Stimulated activated CD4-positive, alpha-beta T cell treated with anti-CD3 and anti-CD28 coated beads, Interleukin-12 subunit alpha, Interleukin-12 subunit beta, amount 100 ng/mL, for 4 hours (primary cell): ENCODE data around the gene TBC1D1.

Experiments
- DNase-seq: peaks from one replicate; pipeline ENCODE4 v3.0.0-alpha.2; 2020

Gene TBC1D1

GRCh38 chr4:37927434-37927833 lies 36.5 kb downstream of the TBC1D1 start:
- no peak for DNase-seq

- no peak for DNase-seq
Observed at GRCh38 chr4:37928426-37929416, 37.8 kb downstream of the TBC1D1 start.

- DNase-seq, result no peak
Observed at GRCh38 chr4:37934096-37934495, 43.2 kb downstream of the TBC1D1 start.

DNA sequence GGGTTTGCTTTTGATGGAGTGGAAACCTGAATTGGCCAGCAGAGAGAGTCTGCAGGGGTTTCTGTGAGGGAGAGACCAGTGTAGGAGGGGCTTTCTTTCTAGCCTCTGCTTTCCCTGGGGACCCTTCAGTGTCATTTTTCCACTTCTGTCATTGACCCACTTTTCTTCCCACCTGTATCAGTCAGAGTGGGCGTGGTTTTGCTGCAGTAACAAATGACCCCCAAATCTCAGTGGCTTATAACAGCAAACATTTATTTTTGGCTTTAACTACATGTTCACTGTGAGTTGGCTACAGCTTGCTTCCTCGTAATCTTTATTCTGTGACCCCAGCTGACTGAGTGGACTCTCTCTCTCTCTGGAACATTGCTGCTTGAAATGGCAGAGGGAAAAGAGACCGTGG lies 43.7 kb downstream of the TBC1D1 start:
- DNase-seq, result no peak

GRCh38 chr4:37935026-37935425 lies 44.1 kb downstream of the TBC1D1 start:
- no peak for DNase-seq

DNA sequence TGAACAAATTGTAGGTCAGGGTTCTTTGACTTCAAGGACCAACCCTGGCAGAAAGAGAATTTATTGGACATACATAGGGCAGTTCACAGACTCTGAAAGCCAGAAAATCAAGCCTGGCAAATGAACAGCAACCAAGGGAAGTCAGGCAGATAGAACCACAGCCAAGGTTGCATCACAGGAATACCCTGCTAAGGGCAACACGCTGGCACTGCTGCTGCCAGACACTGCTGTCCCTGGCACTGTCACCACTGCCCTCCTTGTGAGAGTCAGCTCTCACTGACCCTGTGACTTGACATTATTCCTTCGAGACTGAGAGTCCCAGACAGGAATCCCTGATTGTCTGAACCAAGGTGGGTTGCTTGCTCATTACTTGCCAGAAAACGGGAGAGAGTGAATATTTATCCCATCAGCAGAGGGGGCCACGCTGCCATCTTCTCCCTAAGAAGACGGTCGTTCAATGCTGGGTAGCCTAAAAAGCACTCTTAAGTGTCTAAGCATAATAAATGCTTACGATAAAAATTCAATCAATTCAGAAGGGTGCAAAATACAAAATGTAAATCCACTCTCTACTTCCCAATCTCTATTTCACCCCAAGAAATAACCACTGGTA lies 46.1 kb downstream of the TBC1D1 start:
- DNase-seq, result no peak

DNA sequence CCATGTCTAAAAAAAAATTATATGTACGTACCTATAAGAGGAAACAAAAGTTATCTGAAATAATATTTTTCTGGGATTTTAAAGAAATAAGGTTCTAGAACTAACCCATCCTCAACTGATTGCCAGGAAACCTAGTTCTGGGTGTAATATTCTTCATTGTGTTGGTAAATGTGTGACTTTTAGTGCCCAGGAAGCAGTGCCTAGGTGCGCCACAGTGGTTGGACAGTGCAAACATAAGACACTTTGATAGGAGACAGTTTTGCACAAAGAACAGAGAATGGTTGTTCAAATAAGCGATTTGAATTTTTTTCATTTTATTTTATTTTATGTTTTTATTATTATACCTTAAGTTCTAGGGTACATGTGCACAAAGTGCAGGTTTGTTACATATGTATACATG lies 47.3 kb downstream of the TBC1D1 start:
- DNase-seq, result no peak

- no peak for DNase-seq
Observed at GRCh38 chr4:37946503-37947179, 55.8 kb downstream of the TBC1D1 start.

DNA sequence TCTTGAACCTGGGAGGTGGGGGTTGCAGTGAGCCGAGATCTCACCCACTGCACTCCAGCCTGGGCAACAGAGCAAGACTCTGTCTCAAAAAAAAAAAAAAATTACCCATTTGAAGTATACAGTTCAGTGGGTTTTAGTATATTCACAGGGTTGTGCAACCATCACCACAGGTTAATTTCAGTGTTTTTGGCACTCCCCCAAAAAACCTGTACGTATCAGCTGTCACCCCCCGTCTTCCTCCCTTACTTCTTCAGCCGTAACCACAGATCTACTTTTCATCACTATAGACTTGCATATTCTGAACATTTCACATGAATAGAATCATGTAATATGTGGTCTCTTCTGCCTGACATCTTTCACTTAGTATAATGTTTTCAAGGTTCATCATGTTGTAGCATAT lies 57.7 kb downstream of the TBC1D1 start:
- no peak for DNase-seq

DNA sequence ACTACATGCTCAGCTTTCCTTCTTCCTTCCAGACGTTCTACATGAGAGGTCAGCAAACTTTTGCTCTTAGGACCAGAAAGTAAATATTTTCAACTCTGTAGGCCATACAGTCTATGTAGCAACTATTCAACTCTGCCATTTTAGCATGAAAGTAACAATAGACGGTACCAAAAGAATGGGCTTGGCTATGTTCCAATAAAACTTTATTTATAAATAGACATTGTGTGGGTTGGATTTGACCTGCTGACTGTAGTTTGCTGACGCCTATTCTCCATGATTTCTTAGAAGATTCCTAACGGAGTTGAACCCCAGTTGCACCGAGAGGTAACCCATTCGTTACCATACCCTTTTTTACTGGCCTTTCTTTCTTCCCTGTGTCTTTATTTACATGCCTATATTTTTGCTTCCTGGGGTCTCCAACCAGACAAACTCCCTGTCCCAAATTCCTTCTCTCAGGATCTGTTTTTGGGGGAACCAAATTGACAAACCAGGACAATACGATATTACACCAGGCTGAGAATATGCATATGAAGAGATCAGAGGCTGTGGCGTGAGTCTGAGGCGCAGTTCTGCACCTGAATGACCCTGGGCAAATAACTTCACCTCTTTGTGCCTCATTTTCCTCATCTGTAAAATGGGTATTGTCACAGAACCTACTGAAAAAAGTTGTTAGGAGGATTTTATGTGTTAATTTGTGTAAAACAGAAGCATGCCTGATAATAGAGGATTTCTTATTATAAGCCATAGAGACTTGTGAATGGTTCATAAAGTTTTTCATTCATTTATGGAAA lies 58.9 kb downstream of the TBC1D1 start:
- no peak for DNase-seq

- DNase-seq, result no peak
Observed at GRCh38 chr4:37951461-37952352, 60.8 kb downstream of the TBC1D1 start.

GRCh38 chr4:37953156-37953555 lies 62.3 kb downstream of the TBC1D1 start:
- no peak for DNase-seq

DNA sequence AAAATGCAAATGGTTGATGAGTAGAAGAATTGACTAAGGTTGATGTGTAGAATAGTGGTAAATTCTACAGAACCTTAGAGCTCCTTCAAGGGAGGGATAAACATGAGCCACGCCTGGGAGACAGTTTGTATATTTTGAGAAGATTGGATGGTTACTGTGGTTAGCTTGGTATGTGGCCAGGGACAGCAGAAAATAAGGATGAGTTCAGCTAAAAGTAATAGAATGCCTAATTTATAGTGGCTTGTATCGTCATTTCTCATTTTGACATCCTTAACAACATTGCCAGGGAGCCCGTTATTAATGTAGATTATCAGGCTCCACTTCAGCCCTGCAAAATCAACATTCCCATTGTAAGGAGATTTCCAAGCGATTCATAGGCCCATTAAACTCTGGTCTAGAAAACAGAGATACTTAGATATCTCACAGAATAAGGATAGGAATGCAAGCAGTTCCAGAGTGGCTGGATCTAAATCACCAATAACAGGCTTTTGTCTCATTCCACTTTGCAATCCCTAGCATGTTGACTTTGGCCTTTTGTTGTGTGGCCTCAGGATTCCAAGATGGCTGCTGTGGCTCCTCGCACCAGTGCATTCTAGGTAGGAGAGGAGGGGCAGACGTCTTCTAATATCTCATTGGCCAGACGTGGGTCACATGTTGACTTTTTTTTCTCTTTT lies 62.9 kb downstream of the TBC1D1 start:
- DNase-seq, result no peak

GRCh38 chr4:37956941-37957340 lies 66.1 kb downstream of the TBC1D1 start:
- DNase-seq, result no peak

- DNase-seq, result no peak
Observed at GRCh38 chr4:37958932-37959331, 68.0 kb downstream of the TBC1D1 start.

GRCh38 chr4:37960098-37960497 lies 69.2 kb downstream of the TBC1D1 start, which contains the start of gene PTTG2:
Gene PTTG2 (plus strand): TSS chr4:37960398. CDS start chr4:37960435, 37 bp downstream.
- no peak for DNase-seq

- DNase-seq, result no peak
Observed at GRCh38 chr4:37960679-37961450, 70.0 kb downstream of the TBC1D1 start.

- no peak for DNase-seq
Observed at GRCh38 chr4:37964734-37965457, 74.0 kb downstream of the TBC1D1 start.

DNA sequence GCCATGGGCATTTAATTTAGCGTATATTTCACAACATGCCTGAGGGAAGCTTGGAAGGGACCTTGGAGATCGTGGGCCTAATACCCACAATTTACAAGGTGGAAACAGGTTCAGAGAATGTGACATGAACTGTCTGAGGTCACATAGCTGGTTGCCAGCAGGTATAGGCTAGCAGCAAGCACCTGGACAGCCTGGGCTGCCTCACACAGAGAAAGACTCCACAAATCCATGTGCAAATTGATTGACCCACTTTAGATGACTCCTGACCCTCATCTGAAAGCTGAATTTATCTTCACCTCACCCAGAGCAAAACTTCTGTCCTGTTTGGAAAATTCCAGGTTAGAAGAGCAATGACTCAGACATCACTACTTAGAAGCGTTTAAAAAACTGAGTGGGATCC lies 75.2 kb downstream of the TBC1D1 start:
- DNase-seq, result no peak

DNA sequence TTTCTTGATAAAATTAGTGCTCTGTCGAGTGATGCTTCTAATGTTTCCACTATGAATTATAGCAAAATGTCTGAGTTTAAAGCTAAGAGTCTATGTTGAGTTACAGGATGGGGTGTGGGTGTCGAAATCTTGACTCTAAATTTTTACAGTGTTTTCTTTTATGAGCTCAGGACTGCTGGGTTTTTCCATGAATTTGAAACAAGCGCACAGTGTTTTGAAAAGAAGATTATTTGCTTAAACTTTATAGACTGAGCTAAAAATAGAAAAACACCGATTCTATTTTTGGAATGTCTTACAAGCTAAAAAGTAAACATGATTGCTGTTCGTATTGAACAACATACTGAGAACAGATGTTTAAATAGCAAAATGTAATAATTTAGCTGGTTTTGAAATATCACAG lies 76.9 kb downstream of the TBC1D1 start:
- DNase-seq, result no peak
